HUES48 (cell line): ENCODE results near the gene PRM2.

Source experiments
- H3K27ac ChIP-seq: one replicate; pipeline ENCODE4 v1.7.0; 2013; ENCODE audit warnings: low read depth, low read length, inconsistent platforms
- H3K27me3 ChIP-seq: 2 replicates; pipeline ENCODE4 v1.6.1; 2013; ENCODE audit warnings: mild to moderate bottlenecking, low read length; ENCODE audit not compliant: control insufficient read depth, insufficient read depth
- H3K36me3 ChIP-seq: 2 replicates; pipeline ENCODE4 v1.6.1; 2013; ENCODE audit warnings: low read length; ENCODE audit not compliant: control insufficient read depth, insufficient read depth
- H3K4me1 ChIP-seq: 2 replicates; pipeline ENCODE4 v1.6.1; 2013; ENCODE audit warnings: mild to moderate bottlenecking, low read length; ENCODE audit not compliant: control insufficient read depth, insufficient read depth
- H3K4me3 ChIP-seq: 2 replicates; pipeline ENCODE4 v1.5.1; 2013; ENCODE audit warnings: mild to moderate bottlenecking, low read depth, low read length
- H3K9ac ChIP-seq: 2 replicates; pipeline ENCODE4 v1.6.1; 2013; ENCODE audit warnings: mild to moderate bottlenecking, low read depth, low read length, moderate library complexity
- H3K9me3 ChIP-seq: 2 replicates; pipeline ENCODE4 v1.6.1; 2013; ENCODE audit warnings: low read length; ENCODE audit not compliant: control insufficient read depth, insufficient read depth

Gene PRM2

DNA sequence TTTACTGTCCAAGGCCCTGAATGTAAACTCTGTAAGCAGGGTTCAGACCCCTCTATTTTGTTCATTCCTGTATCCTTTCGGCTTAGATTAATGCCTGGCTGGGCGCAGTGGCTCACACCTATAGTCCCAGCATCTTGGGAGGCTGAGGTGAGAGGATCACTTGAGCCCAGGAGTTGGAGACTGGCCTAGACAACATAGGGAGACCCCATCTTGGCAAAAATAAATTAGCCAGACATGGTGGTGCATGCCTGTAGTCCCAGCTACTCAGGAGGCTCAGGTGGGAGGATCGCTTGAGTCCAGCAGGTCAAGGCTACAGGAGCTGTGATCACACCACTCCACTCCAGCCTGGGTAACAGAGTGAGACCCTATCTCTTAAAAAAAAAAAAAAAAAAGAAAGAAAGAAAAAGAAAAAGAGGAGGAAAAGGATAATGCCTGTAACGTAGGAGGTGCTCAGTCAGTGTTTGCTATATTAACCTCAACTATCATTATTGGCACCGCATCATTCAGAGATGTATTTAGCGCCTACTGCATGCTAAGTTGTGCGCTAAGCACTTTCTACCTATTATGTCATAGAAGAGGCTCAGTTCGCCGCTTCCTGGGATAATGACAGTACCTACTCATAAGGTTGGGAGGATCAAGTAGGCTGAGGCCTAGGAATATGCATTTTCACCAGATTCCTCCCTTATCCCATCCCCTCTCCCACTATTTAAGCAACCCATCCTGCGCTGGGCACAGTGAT, 25.3 kb downstream of the PRM2 start:
- H3K27me3 ChIP-seq, result no peaks in the 10 kb centered on the region
- H3K9me3 ChIP-seq, result no peaks in the 10 kb centered on the region
- H3K27ac ChIP-seq, result no peak overlapping the region
- H3K9ac ChIP-seq, result no peak overlapping the region
- H3K4me1 ChIP-seq, result peaks cover 7% of the 10 kb centered on the region
- H3K4me3 ChIP-seq, result no peak overlapping the region
- H3K36me3 ChIP-seq, result peaks cover 12% of the 10 kb centered on the region

DNA sequence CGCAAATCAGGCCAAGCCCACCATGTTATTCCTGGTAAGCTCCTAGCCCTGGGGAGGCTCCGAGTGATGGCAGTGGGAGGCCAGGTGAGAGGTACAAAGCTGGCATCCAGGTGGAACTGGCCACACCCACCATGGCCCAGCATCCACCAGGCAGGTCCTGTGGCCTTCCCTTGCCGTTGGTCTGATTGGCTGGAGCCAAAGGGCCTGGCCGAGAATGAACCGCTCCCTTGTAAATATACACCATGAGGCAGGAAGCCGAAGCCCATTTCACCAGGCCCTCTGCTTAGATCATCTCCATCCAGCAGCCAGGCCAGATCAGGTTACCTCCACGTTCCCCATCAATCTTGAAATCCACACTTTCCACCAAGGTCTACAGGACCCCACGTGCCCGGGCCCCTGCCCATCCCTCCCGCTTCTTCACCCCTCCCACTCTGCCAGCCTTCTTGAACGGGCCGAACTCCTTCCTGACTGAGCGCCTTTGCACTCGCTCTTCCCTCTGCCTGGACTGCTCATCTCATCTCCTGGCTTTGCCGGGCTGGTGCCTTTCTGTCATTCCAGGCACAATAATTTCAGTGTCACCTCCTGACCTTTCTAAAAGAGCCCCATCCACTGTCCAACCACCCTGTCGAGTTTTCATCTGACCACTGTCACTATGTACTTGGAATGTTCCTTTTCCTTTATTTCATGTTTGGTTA, 26.0 kb downstream of the PRM2 start:
- Histone ChIP-seq H3K4me1 (peaks cover 7% of the 10 kb centered on the region), H3K4me3 (no peak overlapping the region), H3K9me3 (no peaks in the 10 kb centered on the region), H3K27me3 (no peaks in the 10 kb centered on the region), H3K27ac (no peak overlapping the region), H3K36me3 (peaks cover 12% of the 10 kb centered on the region), H3K9ac (no peak overlapping the region)

DNA sequence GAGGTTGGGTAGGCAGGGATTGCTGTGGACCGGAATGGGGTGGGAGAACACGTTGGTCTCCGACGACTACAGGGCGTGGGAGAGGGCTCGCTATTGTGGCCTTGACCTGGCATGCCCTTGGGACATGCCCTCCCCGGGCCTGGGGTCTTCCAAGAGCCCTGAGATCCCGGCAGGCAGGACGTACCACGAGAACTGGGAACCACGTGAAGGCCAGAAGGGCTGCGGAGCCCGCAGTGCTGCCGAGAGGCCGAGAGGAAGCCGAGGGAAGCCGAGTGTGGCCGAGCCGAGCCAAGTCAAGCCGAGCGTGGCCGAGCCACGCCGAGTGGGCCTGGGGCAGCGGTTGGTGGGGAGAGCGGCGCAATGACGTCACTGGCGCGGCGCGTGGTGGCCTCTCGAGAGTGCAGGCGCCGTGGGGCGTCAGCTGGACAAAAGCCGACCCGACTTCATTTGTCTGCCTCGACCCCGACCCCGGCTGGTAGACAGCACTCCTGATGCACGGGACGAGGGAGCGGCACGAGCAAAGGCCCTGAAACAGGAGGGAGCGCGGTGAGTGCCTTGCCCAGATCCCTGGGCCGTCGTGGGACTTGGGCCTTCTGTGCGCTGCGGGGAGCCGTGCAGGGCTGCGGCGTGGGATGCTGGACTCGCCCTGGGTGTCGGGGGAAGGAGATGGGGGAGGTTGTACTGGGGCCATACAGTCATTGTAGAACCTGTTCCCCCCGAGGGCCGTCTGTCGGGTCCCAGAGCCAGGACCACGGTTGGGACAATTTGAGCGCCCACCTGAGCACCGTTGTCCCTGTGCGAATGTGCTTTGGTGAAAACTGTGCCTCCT, 26.8 kb downstream of the PRM2 start:
- Histone ChIP-seq H3K27ac (no peak overlapping the region), H3K36me3 (peaks cover 12% of the 10 kb centered on the region), H3K4me3 (no peak overlapping the region), H3K4me1 (peaks cover 7% of the 10 kb centered on the region; the same call in 1 of the 2 replicates), H3K9ac (no peak overlapping the region), H3K27me3 (no peaks in the 10 kb centered on the region), H3K9me3 (no peaks in the 10 kb centered on the region)

GRCh38 chr16:11248133-11248532, 28.1 kb downstream of the PRM2 start:
- no peak overlapping the region for H3K4me3 ChIP-seq
- no peak overlapping the region for H3K27ac ChIP-seq
- no peak overlapping the region for H3K9ac ChIP-seq
- H3K9me3 ChIP-seq, result no peaks in the 10 kb centered on the region
- 0 out of 2 replicates have a peak, but pooled peaks cover 1% of the 10 kb centered on the region for H3K36me3 ChIP-seq
- no peaks in the 10 kb centered on the region for H3K27me3 ChIP-seq
- no peaks in the 10 kb centered on the region for H3K4me1 ChIP-seq

DNA sequence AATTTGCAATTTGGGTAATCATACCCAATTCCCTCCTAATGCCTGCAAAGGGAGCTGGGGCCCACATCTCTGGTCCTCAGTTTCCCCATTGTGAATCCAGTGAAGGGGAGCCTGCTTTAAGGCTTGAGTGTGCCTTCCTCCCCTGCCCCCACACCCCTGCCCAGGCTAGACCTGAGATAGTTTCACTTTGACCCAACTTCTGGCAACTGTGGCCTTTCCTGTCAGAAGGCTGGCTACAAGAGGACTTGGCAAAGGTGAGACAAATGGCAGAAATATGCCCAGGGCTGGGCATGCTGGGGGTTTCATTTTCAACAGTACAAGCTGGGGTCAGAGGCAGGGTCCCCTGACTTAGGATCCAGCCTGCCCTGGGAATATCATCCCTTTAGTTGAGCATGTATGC, 30.3 kb downstream of the PRM2 start:
- Histone ChIP-seq H3K36me3 (no peaks in the 10 kb centered on the region), H3K4me3 (no peak overlapping the region), H3K4me1 (no peaks in the 10 kb centered on the region), H3K27me3 (no peaks in the 10 kb centered on the region), H3K9me3 (no peaks in the 10 kb centered on the region), H3K27ac (no peak overlapping the region), H3K9ac (no peak overlapping the region)

DNA sequence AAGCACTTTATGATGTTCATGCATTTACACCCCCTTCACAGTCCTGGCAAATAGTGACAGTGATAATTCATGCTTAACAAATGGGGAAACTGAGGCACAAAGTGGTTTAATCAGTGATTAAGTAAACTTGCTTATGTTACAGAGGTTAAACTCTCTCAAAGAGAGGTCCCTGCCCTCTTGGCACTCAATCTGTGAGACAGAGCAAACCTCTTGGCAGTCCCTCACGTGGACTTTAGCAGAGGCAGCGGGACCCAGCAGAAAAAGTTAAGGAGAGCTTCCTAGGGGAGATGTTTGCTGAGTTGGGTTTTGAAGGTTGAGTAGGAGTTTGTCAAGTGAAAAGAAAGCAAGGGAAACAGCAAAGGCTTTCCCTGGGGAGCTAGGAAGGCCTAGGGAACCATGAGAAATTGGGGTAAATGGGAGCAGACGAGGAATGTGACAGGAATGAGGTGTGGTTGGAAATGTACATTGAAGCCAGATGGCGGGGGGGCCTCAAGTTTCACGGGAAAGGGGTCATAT, 31.0 kb downstream of the PRM2 start:
- H3K9me3 ChIP-seq, result no peaks in the 10 kb centered on the region
- no peaks in the 10 kb centered on the region for H3K4me1 ChIP-seq
- H3K27ac ChIP-seq, result no peak overlapping the region
- H3K4me3 ChIP-seq, result no peak overlapping the region
- H3K27me3 ChIP-seq, result no peaks in the 10 kb centered on the region
- no peak overlapping the region for H3K9ac ChIP-seq
- H3K36me3 ChIP-seq, result no peaks in the 10 kb centered on the region

GRCh38 chr16:11242658-11243057, 33.6 kb downstream of the PRM2 start:
- Histone ChIP-seq H3K27ac (no peak overlapping the region), H3K4me3 (no peak overlapping the region), H3K4me1 (no peaks in the 10 kb centered on the region), H3K36me3 (no peaks in the 10 kb centered on the region), H3K9ac (no peak overlapping the region), H3K27me3 (no peaks in the 10 kb centered on the region), H3K9me3 (no peaks in the 10 kb centered on the region)

GRCh38 chr16:11241480-11242204, 34.6 kb downstream of the PRM2 start:
- no peaks in the 10 kb centered on the region for H3K9me3 ChIP-seq
- H3K36me3 ChIP-seq, result no peaks in the 10 kb centered on the region
- H3K9ac ChIP-seq, result no peak overlapping the region
- no peaks in the 10 kb centered on the region for H3K27me3 ChIP-seq
- no peaks in the 10 kb centered on the region for H3K4me1 ChIP-seq
- H3K4me3 ChIP-seq, result no peak overlapping the region
- no peak overlapping the region for H3K27ac ChIP-seq

- H3K4me1 ChIP-seq, result no peaks in the 10 kb centered on the region
- no peak overlapping the region for H3K4me3 ChIP-seq
- no peak overlapping the region for H3K27ac ChIP-seq
- H3K27me3 ChIP-seq, result no peaks in the 10 kb centered on the region
- no peaks in the 10 kb centered on the region for H3K9me3 ChIP-seq
- no peak overlapping the region for H3K9ac ChIP-seq
- no peaks in the 10 kb centered on the region for H3K36me3 ChIP-seq
Measured at GRCh38 chr16:11240636-11241473, 35.4 kb downstream of the PRM2 start.
